ENCODE measurements around the gene CD79A.

- TF ChIP-seq EP300 (IDR thresholded peaks at IDR 0.05), result no peak
- TF ChIP-seq, protein P1, sequence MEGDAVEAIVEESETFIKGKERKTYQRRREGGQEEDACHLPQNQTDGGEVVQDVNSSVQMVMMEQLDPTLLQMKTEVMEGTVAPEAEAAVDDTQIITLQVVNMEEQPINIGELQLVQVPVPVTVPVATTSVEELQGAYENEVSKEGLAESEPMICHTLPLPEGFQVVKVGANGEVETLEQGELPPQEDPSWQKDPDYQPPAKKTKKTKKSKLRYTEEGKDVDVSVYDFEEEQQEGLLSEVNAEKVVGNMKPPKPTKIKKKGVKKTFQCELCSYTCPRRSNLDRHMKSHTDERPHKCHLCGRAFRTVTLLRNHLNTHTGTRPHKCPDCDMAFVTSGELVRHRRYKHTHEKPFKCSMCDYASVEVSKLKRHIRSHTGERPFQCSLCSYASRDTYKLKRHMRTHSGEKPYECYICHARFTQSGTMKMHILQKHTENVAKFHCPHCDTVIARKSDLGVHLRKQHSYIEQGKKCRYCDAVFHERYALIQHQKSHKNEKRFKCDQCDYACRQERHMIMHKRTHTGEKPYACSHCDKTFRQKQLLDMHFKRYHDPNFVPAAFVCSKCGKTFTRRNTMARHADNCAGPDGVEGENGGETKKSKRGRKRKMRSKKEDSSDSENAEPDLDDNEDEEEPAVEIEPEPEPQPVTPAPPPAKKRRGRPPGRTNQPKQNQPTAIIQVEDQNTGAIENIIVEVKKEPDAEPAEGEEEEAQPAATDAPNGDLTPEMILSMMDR (IDR thresholded peaks at IDR 0.05), result no peak
Observed at GRCh38 chr19:41918653-41919244, 41.7 kb downstream of the CD79A start.
